B cell (primary cell): Measurements from ENCODE around the gene ITPR2. TPM values are rescaled to one million over a fixed set of nuclear protein-coding genes. Genes with fewer than 3 reads are reported as not detected.

Experiments used
- ATAC-seq: fragments of 200-7000 bp; cut with Tn5 transposase; one replicate; pipeline ENCODE4 v1.10.0; 2021; ENCODE audit warnings: low read depth, mild to moderate bottlenecking, moderate number of reproducible peaks, moderate library complexity
- CTCF ChIA-PET: fragments of 350-600 bp; sonication (Branson Sonifier 250); formaldehyde crosslinking; loops from one replicate; lab custom pipeline; 2021; ENCODE audit warnings: antibody characterized with exemption, inconsistent platforms; lab: Charles Lee
- POLR2A ChIA-PET: fragments of 350-600 bp; sonication (Branson Sonifier 250); formaldehyde crosslinking; loops from one replicate; lab custom pipeline; 2021; ENCODE audit warnings: antibody characterized with exemption; lab: Charles Lee
- DNase-seq: peaks from one replicate; pipeline ENCODE4 v3.0.0; 2013
- H2AFZ ChIP-seq: 2 replicates; pipeline ENCODE4 v1.6.1; 2012; ENCODE audit warnings: mild to moderate bottlenecking, low read depth, low read length; ENCODE audit not compliant: insufficient read depth, poor library complexity, severe bottlenecking
- H3K27ac ChIP-seq, 2 donors: 1 replicate in 1 of 2; 2 replicates in 1 of 2; pipeline ENCODE4 v1.5.1; 2012 to 2013; ENCODE audit warnings: low read length in 2 of 2, mild to moderate bottlenecking in 2 of 2, moderate library complexity in 1 of 2
- H3K27me3 ChIP-seq, 4 experiments: fragments of 200-600 bp in 1 of 4; sonication (generic) in 1 of 4; replicated peaks in 1 of 4; 1 replicate in 2 of 4; 2 replicates in 2 of 4; pipeline versions ENCODE4 v1.6.1 to v1.7.0; 2013 to 2016; ENCODE audit warnings: low read length in 3 of 4, mild to moderate bottlenecking in 2 of 4, mixed read lengths in 1 of 4, moderate library complexity in 1 of 4; ENCODE audit not compliant: insufficient read depth in 4 of 4, control insufficient read depth in 3 of 4; ENCODE audit errors: control extremely low read depth in 1 of 4
- H3K36me3 ChIP-seq, 2 experiments: replicated peaks in 1 of 2; 1 replicate in 1 of 2; 2 replicates in 1 of 2; pipeline versions ENCODE4 v1.6.1 to v1.7.1; 2013; ENCODE audit warnings: low read length in 1 of 2; ENCODE audit not compliant: insufficient read depth in 2 of 2, control insufficient read depth in 1 of 2; ENCODE audit errors: control extremely low read depth in 1 of 2, extremely low read depth in 1 of 2
- H3K4me1 ChIP-seq, 2 donors: fragments of 200-600 bp in 1 of 2; sonication (generic) in 1 of 2; 1 replicate in 1 of 2; 2 replicates in 1 of 2; pipeline versions ENCODE4 v1.5.1 to v1.6.1; 2013 to 2017; ENCODE audit warnings: low read length in 2 of 2; ENCODE audit not compliant: control insufficient read depth in 2 of 2, insufficient read depth in 2 of 2
- H3K4me2 ChIP-seq: replicated peaks from 2 replicates; pipeline ENCODE3; 2012; ENCODE audit warnings: mild to moderate bottlenecking, low read depth, low read length; ENCODE audit not compliant: poor library complexity, severe bottlenecking
- H3K4me3 ChIP-seq, 5 experiments: fragments of 200-600 bp in 1 of 5; sonication (generic) in 1 of 5; 1 replicate in 3 of 5; 2 replicates in 2 of 5; pipeline versions ENCODE4 v1.5.1 to v1.7.0; 2011 to 2016; ENCODE audit warnings: low read length in 4 of 5, mild to moderate bottlenecking in 4 of 5, low read depth in 2 of 5, control low read depth in 1 of 5, moderate library complexity in 1 of 5; ENCODE audit not compliant: insufficient read depth in 1 of 5; ENCODE audit errors: control extremely low read depth in 1 of 5, extremely low read depth in 1 of 5
- H3K79me2 ChIP-seq: fragments of 200-600 bp; sonication (generic); one replicate; pipeline ENCODE4 v1.6.0; 2016; ENCODE audit warnings: low read length; ENCODE audit not compliant: control insufficient read depth, insufficient read depth
- H3K9ac ChIP-seq: fragments of 200-600 bp; sonication (generic); 2 replicates; pipeline ENCODE4 v1.6.1; 2017; ENCODE audit warnings: mild to moderate bottlenecking, low read length, moderate library complexity
- H3K9me3 ChIP-seq, 3 donors: one replicate each; pipeline versions ENCODE4 v1.6.1 to v1.7.1; 2013; ENCODE audit warnings: low read length in 2 of 3; ENCODE audit not compliant: control insufficient read depth in 2 of 3, insufficient read depth in 1 of 3; ENCODE audit errors: control extremely low read depth in 1 of 3
- H4K20me1 ChIP-seq: 2 replicates; pipeline ENCODE4 v1.6.0; 2012; ENCODE audit warnings: mild to moderate bottlenecking, low read length; ENCODE audit not compliant: insufficient read depth, control insufficient read depth, poor library complexity, severe bottlenecking
- H3K27ac Mint-ChIP-seq: one replicate; pipeline ENCODE4 v1.8.0; 2021; ENCODE audit warnings: mixed read lengths
- H3K27me3 Mint-ChIP-seq: one replicate; pipeline ENCODE4 v1.8.0; 2021; ENCODE audit warnings: mixed read lengths
- H3K4me1 Mint-ChIP-seq: one replicate; pipeline ENCODE4 v1.8.0; 2021; ENCODE audit warnings: mixed read lengths
- H3K4me3 Mint-ChIP-seq: one replicate; pipeline ENCODE4 v1.8.0; 2021; ENCODE audit warnings: mixed read lengths
- H3K9me3 Mint-ChIP-seq: one replicate; pipeline ENCODE4 v1.8.0; 2022; ENCODE audit warnings: mixed read lengths; ENCODE audit not compliant: insufficient read depth
- EZH2 ChIP-seq: IDR thresholded peaks from 2 replicates; pipeline ENCODE4 v1.6.1; 2012; ENCODE audit warnings: borderline replicate concordance, low read depth, mild to moderate bottlenecking, moderate library complexity, low read length; ENCODE audit not compliant: insufficient read depth, poor library complexity, severe bottlenecking
- WGBS: methylation state at CpG from one replicate; pipeline ENCODE4 v1.1.5; 2013; ENCODE audit warnings: missing lambda C conversion rate; ENCODE audit not compliant: insufficient coverage; 5-methylcytosine and 5-hydroxymethylcytosine counted together
- intact Hi-C: fragments of 100-400 bp; cut with micrococcal nuclease; formaldehyde crosslinking; loops from one replicate; pipeline ENCODE4 v1.10.0; 2022
- polyA plus RNA-seq: library from polyadenylated mRNA; depleted of rRNA; stranded (reverse); fragments of >200 nt; gene quantifications from 2 replicates; pipeline ENCODE4 v1.2.3, GENCODE V29; 2012
- total RNA-seq, 2 donors: library from RNA; stranded (reverse); fragments of 120-200 nt in 1 of 2; gene quantifications; 1 replicate in 1 of 2; 2 replicates in 1 of 2; pipeline versions ENCODE4 v1.2.3 to v1.2.4, GENCODE V29; 2013 to 2022
- TF ChIP-seq, protein P1 (sequence below): fragments of 200-600 bp; IDR thresholded peaks from one replicate; pipeline ENCODE4 v1.8.0; 2022; ENCODE audit warnings: antibody characterized with exemption, mild to moderate bottlenecking

The ITPR2 gene
- total and polyA plus RNA-seq, 2 donors (not counting 1 experiment from before 2014, with no cell fraction given), result 4.3 to 113 TPM

- no peaks in the 10 kb centered on the region for H3K9me3 Mint-ChIP-seq
Measured at GRCh38 chr12:26331960-26332359, 501.0 kb downstream of the ITPR2 start.

DNA sequence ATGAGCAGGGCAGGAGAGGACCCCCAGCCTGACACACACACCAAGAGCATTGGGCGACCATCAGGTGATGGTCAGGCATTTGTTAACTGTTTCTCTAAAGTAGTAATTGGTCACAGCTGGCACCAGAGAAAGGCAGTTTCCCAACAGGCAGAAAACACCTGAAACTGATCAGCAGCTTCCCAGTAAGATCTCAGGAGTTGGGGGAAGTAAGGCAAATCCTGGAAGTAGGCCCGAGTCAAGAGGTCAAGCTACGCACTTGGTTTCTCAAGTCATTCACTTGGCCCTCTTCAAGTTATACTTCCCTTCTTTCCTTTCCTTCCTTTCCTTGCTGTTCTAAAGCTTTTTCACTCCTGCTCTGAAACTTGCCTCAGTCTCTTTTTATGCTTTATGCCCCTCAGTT, 501.9 kb downstream of the ITPR2 start:
- TF ChIP-seq EZH2, result no peak
- TF ChIP-seq, protein P1, sequence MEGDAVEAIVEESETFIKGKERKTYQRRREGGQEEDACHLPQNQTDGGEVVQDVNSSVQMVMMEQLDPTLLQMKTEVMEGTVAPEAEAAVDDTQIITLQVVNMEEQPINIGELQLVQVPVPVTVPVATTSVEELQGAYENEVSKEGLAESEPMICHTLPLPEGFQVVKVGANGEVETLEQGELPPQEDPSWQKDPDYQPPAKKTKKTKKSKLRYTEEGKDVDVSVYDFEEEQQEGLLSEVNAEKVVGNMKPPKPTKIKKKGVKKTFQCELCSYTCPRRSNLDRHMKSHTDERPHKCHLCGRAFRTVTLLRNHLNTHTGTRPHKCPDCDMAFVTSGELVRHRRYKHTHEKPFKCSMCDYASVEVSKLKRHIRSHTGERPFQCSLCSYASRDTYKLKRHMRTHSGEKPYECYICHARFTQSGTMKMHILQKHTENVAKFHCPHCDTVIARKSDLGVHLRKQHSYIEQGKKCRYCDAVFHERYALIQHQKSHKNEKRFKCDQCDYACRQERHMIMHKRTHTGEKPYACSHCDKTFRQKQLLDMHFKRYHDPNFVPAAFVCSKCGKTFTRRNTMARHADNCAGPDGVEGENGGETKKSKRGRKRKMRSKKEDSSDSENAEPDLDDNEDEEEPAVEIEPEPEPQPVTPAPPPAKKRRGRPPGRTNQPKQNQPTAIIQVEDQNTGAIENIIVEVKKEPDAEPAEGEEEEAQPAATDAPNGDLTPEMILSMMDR, result no peak
- H3K4me3 Mint-ChIP-seq, result no peak overlapping the region
- intact Hi-C loops, result no loop called here
- no peak overlapping the region for H3K9ac ChIP-seq
- H4K20me1 ChIP-seq, result no peaks in the 10 kb centered on the region
- H3K36me3 ChIP-seq, result no peaks in the 10 kb centered on the region
- no peak overlapping the region for H3K4me3 ChIP-seq
- no peaks in the 10 kb centered on the region for H3K27me3 ChIP-seq
- no peaks in the 10 kb centered on the region for H3K9me3 Mint-ChIP-seq
- CTCF ChIA-PET, result no interaction called here
- H3K9me3 ChIP-seq, result peaks cover 0 to 5% (median 0%) of the 10 kb centered on the region in 3 donors
- no peak overlapping the region for H3K27ac ChIP-seq
- H3K4me2 ChIP-seq, result no peak overlapping the region
- H3K79me2 ChIP-seq, result no peaks in the 10 kb centered on the region
- no peak overlapping the region for H2AFZ ChIP-seq
- ATAC-seq (no peak), DNase-seq (no peak)
- 100% methylated on average over 2 of the region's 3 CpGs for WGBS
- no peak overlapping the region for H3K27ac Mint-ChIP-seq
- H3K4me1 Mint-ChIP-seq, result peaks cover 24% of the 10 kb centered on the region
- no peaks in the 10 kb centered on the region for H3K27me3 Mint-ChIP-seq
- peaks cover 13 to 19% of the 10 kb centered on the region in 2 donors for H3K4me1 ChIP-seq
- POLR2A ChIA-PET, result no interaction called here

More at GRCh38 chr12:26331960-26332359, 501.0 kb downstream of the ITPR2 start:
- no peaks in the 10 kb centered on the region for H3K27me3 ChIP-seq
- Mint-ChIP-seq H3K4me3 (no peak overlapping the region), H3K4me1 (peaks cover 24% of the 10 kb centered on the region), H3K27ac (no peak overlapping the region), H3K27me3 (no peaks in the 10 kb centered on the region)
- WGBS, result 53% methylated on average over 2 of the region's 4 CpGs
- ATAC-seq (no peak), DNase-seq (no peak)
- H3K4me1 ChIP-seq, result peaks cover 13 to 19% of the 10 kb centered on the region in 2 donors
- H3K27ac ChIP-seq, result no peak overlapping the region
- no peaks in the 10 kb centered on the region for H3K79me2 ChIP-seq
- no peak overlapping the region for H3K4me2 ChIP-seq
- no peaks in the 10 kb centered on the region for H4K20me1 ChIP-seq
- H3K36me3 ChIP-seq, result peaks cover 0 to under 1% of the 10 kb centered on the region in 2 experiments
- no peak overlapping the region for H3K9ac ChIP-seq
- TF ChIP-seq, protein P1, result no peak
- TF ChIP-seq EZH2, result no peak
- peaks cover 0 to 5% (median 0%) of the 10 kb centered on the region in 3 donors for H3K9me3 ChIP-seq
- POLR2A ChIA-PET, result no interaction called here
- CTCF ChIA-PET, result interaction anchor here (1.0 kb wide), 1 partner anchor 10 kb away, joined by 3 read pairs; no protein-coding TSS in a partner anchor
- intact Hi-C loops, result no loop called here
- H3K4me3 ChIP-seq, result no peak overlapping the region
- H2AFZ ChIP-seq, result no peak overlapping the region
